Panc1 (cell line): ENCODE results near the gene S1PR2.

Experiments
- POLR2AphosphoS5 ChIP-seq: IDR thresholded peaks from 2 replicates; pipeline ENCODE4 v1.6.1; 2012; ENCODE audit warnings: mild to moderate bottlenecking, low read depth, low read length, moderate library complexity
- SIN3A ChIP-seq: IDR thresholded peaks from 2 replicates; pipeline ENCODE4 v1.6.1; 2012; ENCODE audit warnings: low read depth, mild to moderate bottlenecking, low read length, moderate library complexity, borderline replicate concordance; ENCODE audit not compliant: insufficient read depth
- TF ChIP-seq, protein P1 (sequence below): fragments of 450-650 bp; IDR thresholded peaks from 2 replicates; pipeline ENCODE4 v1.5.1; 2017; ENCODE audit warnings: mild to moderate bottlenecking
- TF ChIP-seq, protein P2 (sequence below), 2 experiments: IDR thresholded peaks; 2 replicates each; pipeline ENCODE4 v1.6.1; 2011 to 2012; ENCODE audit warnings: low read depth in 2 of 2, control low read depth in 1 of 2, low read length in 1 of 2, mild to moderate bottlenecking in 1 of 2, moderate library complexity in 1 of 2; ENCODE audit not compliant: insufficient read depth in 1 of 2

DNA sequence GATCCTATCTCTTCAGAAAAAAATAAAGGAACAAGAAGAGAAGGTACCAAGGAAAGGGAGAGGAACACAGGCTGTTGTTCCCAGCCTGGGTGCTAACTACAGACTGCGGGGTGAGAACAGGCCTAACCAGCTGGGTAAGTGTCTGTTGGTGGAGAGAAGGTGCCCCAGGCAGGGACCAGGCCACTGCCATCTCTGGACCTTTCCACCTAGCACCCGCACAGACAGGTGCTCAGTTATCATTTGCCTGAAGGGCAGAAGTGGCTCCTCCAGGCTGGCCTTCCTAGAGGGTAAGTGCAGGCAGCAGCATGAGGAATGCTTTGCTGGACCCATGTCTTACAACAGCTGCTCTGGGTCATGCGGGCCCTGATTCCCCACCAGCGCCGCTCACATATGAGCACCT is 46.5 kb downstream of the S1PR2 start:
- TF ChIP-seq POLR2AphosphoS5 (no peak), SIN3A (no peak)
- TF ChIP-seq, protein P1, sequence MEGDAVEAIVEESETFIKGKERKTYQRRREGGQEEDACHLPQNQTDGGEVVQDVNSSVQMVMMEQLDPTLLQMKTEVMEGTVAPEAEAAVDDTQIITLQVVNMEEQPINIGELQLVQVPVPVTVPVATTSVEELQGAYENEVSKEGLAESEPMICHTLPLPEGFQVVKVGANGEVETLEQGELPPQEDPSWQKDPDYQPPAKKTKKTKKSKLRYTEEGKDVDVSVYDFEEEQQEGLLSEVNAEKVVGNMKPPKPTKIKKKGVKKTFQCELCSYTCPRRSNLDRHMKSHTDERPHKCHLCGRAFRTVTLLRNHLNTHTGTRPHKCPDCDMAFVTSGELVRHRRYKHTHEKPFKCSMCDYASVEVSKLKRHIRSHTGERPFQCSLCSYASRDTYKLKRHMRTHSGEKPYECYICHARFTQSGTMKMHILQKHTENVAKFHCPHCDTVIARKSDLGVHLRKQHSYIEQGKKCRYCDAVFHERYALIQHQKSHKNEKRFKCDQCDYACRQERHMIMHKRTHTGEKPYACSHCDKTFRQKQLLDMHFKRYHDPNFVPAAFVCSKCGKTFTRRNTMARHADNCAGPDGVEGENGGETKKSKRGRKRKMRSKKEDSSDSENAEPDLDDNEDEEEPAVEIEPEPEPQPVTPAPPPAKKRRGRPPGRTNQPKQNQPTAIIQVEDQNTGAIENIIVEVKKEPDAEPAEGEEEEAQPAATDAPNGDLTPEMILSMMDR, result no peak
- TF ChIP-seq, protein P2, sequence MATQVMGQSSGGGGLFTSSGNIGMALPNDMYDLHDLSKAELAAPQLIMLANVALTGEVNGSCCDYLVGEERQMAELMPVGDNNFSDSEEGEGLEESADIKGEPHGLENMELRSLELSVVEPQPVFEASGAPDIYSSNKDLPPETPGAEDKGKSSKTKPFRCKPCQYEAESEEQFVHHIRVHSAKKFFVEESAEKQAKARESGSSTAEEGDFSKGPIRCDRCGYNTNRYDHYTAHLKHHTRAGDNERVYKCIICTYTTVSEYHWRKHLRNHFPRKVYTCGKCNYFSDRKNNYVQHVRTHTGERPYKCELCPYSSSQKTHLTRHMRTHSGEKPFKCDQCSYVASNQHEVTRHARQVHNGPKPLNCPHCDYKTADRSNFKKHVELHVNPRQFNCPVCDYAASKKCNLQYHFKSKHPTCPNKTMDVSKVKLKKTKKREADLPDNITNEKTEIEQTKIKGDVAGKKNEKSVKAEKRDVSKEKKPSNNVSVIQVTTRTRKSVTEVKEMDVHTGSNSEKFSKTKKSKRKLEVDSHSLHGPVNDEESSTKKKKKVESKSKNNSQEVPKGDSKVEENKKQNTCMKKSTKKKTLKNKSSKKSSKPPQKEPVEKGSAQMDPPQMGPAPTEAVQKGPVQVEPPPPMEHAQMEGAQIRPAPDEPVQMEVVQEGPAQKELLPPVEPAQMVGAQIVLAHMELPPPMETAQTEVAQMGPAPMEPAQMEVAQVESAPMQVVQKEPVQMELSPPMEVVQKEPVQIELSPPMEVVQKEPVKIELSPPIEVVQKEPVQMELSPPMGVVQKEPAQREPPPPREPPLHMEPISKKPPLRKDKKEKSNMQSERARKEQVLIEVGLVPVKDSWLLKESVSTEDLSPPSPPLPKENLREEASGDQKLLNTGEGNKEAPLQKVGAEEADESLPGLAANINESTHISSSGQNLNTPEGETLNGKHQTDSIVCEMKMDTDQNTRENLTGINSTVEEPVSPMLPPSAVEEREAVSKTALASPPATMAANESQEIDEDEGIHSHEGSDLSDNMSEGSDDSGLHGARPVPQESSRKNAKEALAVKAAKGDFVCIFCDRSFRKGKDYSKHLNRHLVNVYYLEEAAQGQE (IDR thresholded peaks at IDR 0.05; ENCODE audit: insufficient read depth in 1 of 2, low read depth in 2 of 2, low read length in 1 of 2), result no peak
